IMR-90 (cell line): ENCODE results near the gene CAMP. TPM values are rescaled to one million over a fixed set of nuclear protein-coding genes. Genes with fewer than 3 reads are reported as not detected.

ENCODE experiments used
- ATAC-seq: fragments of 200-7000 bp; cut with Tn5 transposase; 2 replicates; pipeline ENCODE4 v1.9.1; 2020; ENCODE audit warnings: low read depth, mild to moderate bottlenecking, moderate library complexity
- BruUV-seq: library from RNA; stranded (reverse); fragments of 400-500 nt; replicated peaks from 2 replicates; lab custom pipeline; 2021; lab: Mats Ljungman, UMichigan
- CTCF ChIA-PET: fragments of 300-600 bp; formaldehyde crosslinking; extraction: SDS; loops from one replicate; lab custom pipeline; 2021; ENCODE audit warnings: antibody characterized with exemption; lab: Yijun Ruan, JAX
- POLR2A ChIA-PET: fragments of 300-600 bp; sonication (Branson Sonifier 250); formaldehyde crosslinking; loops from one replicate; lab custom pipeline; 2022; ENCODE audit warnings: antibody characterized with exemption; ENCODE audit not compliant: unreplicated experiment; lab: Charles Lee
- DNase-seq: peaks from one replicate; pipeline ENCODE4 v3.0.0; 2013
- H2AFZ ChIP-seq: replicated peaks from 2 replicates; pipeline ENCODE3; 2013; ENCODE audit warnings: low read length, mild to moderate bottlenecking; ENCODE audit not compliant: poor library complexity
- H2AK5ac ChIP-seq: 2 replicates; pipeline ENCODE4 v1.6.1; 2013; ENCODE audit warnings: low read depth, low read length, inconsistent platforms
- H2AK9ac ChIP-seq: replicated peaks from 2 replicates; pipeline ENCODE3; 2013; ENCODE audit warnings: mild to moderate bottlenecking, low read depth, low read length, moderate library complexity; ENCODE audit not compliant: poor library complexity
- H2BK120ac ChIP-seq: 2 replicates; pipeline ENCODE4 v1.6.1; 2013; ENCODE audit warnings: low read depth, low read length, inconsistent platforms
- H2BK15ac ChIP-seq: 3 replicates; pipeline ENCODE4 v1.6.1; 2013; ENCODE audit warnings: low read depth, low read length, inconsistent platforms
- H2BK20ac ChIP-seq: 2 replicates; pipeline ENCODE4 v1.6.1; 2013; ENCODE audit warnings: low read depth, mild to moderate bottlenecking, inconsistent platforms, low read length, moderate library complexity
- H2BK5ac ChIP-seq: 2 replicates; pipeline ENCODE4 v1.6.1; 2013; ENCODE audit warnings: mild to moderate bottlenecking, low read depth, low read length, inconsistent platforms; ENCODE audit not compliant: poor library complexity, severe bottlenecking
- H3K14ac ChIP-seq: replicated peaks from 2 replicates; pipeline ENCODE4 v1.6.1; 2013; ENCODE audit warnings: low read depth, low read length, inconsistent platforms
- H3K18ac ChIP-seq: 2 replicates; pipeline ENCODE4 v1.6.1; 2013; ENCODE audit warnings: low read depth, low read length, control low read depth
- H3K23ac ChIP-seq: 2 replicates; pipeline ENCODE4 v1.6.1; 2013; ENCODE audit warnings: low read depth, low read length, inconsistent platforms
- H3K27ac ChIP-seq: 2 replicates; pipeline ENCODE4 v1.5.1; 2013; ENCODE audit warnings: mild to moderate bottlenecking, control low read depth, low read length; ENCODE audit not compliant: insufficient read depth
- H3K27me3 ChIP-seq: 2 replicates; pipeline ENCODE4 v1.6.1; 2013; ENCODE audit warnings: low read length; ENCODE audit not compliant: control insufficient read depth, insufficient read depth
- H3K36me3 ChIP-seq: 2 replicates; pipeline ENCODE4 v1.6.1; 2013; ENCODE audit warnings: low read length, mixed read lengths; ENCODE audit not compliant: control insufficient read depth, insufficient read depth
- H3K4ac ChIP-seq: 2 replicates; pipeline ENCODE4 v1.6.1; 2013; ENCODE audit warnings: low read depth, low read length, inconsistent platforms
- H3K4me1 ChIP-seq: 2 replicates; pipeline ENCODE4 v1.6.1; 2013; ENCODE audit warnings: low read length, mixed read lengths; ENCODE audit not compliant: control insufficient read depth, insufficient read depth
- H3K4me2 ChIP-seq: 2 replicates; pipeline ENCODE4 v1.6.1; 2013; ENCODE audit warnings: low read depth, mild to moderate bottlenecking, control low read depth, low read length, moderate library complexity
- H3K4me3 ChIP-seq: 2 replicates; pipeline ENCODE4 v1.5.1; 2013; ENCODE audit warnings: low read depth, mild to moderate bottlenecking, control low read depth, low read length, moderate library complexity; ENCODE audit not compliant: insufficient read depth
- H3K56ac ChIP-seq: 2 replicates; pipeline ENCODE4 v1.6.1; 2013; ENCODE audit warnings: low read length, inconsistent platforms; ENCODE audit not compliant: insufficient read depth; ENCODE audit errors: extremely low read depth
- H3K79me1 ChIP-seq, 2 experiments: 2 replicates each; pipeline ENCODE4 v1.6.1; 2013; ENCODE audit warnings: low read length in 2 of 2, inconsistent platforms in 1 of 2, low read depth in 1 of 2
- H3K9ac ChIP-seq: 2 replicates; pipeline ENCODE4 v1.6.1; 2013; ENCODE audit warnings: low read depth, low read length, control low read depth
- H3K9me1 ChIP-seq: 2 replicates; pipeline ENCODE4 v1.6.1; 2013; ENCODE audit warnings: low read length, inconsistent platforms; ENCODE audit not compliant: insufficient read depth
- H3K9me3 ChIP-seq: 2 replicates; pipeline ENCODE4 v1.6.1; 2013; ENCODE audit warnings: low read length; ENCODE audit not compliant: control insufficient read depth, insufficient read depth
- H4K20me1 ChIP-seq: 2 replicates; pipeline ENCODE4 v1.6.1; 2013; ENCODE audit warnings: low read length, inconsistent platforms; ENCODE audit not compliant: insufficient read depth
- H4K5ac ChIP-seq: 2 replicates; pipeline ENCODE4 v1.6.1; 2013; ENCODE audit warnings: mild to moderate bottlenecking, low read depth, low read length, control low read depth
- H4K8ac ChIP-seq, 2 experiments: 2 replicates each; pipeline ENCODE4 v1.6.1; 2013; ENCODE audit warnings: low read depth in 2 of 2, low read length in 2 of 2, control low read depth in 1 of 2, inconsistent platforms in 1 of 2
- H4K91ac ChIP-seq: 2 replicates; pipeline ENCODE4 v1.6.1; 2013; ENCODE audit warnings: low read depth, low read length, inconsistent platforms; ENCODE audit not compliant: insufficient read depth
- CEBPB ChIP-seq: IDR thresholded peaks from 2 replicates; pipeline ENCODE4 v1.6.1; 2012; ENCODE audit warnings: low read depth, low read length, improper control_type of control experiment
- CHD1 ChIP-seq: IDR thresholded peaks from 2 replicates; pipeline ENCODE4 v1.6.1; 2012; ENCODE audit warnings: low read depth, low read length, improper control_type of control experiment
- MAFK ChIP-seq: IDR thresholded peaks from 2 replicates; pipeline ENCODE4 v1.6.1; 2012; ENCODE audit warnings: low read depth, low read length, improper control_type of control experiment
- NFE2L2 ChIP-seq: fragments of 150-350 bp; IDR thresholded peaks from 2 replicates; pipeline ENCODE4 v1.6.1; 2016; ENCODE audit warnings: low read depth, mild to moderate bottlenecking, low read length
- RAD21 ChIP-seq: IDR thresholded peaks from 2 replicates; pipeline ENCODE4 v1.6.1; 2012; ENCODE audit warnings: low read length, improper control_type of control experiment
- WGBS, 2 experiments: methylation state at CpG; one replicate each; pipeline versions ENCODE4 v1.1.5 to v1.1.7; 2013; ENCODE audit warnings: missing lambda C conversion rate in 2 of 2; ENCODE audit not compliant: insufficient read length in 1 of 2; ENCODE audit errors: extremely low coverage in 2 of 2; 5-methylcytosine and 5-hydroxymethylcytosine counted together
- dilution Hi-C: fragments of 300-500 bp; cut with HindIII; formaldehyde crosslinking; loops from one replicate; pipeline ENCODE4 v1.14.3; 2018; ENCODE audit warnings: low sequenced_read_pairs; ENCODE audit not compliant: unreplicated experiment
- in situ Hi-C: fragments of 300-500 bp; cut with MboI; formaldehyde crosslinking; loops from 3 replicates; pipeline ENCODE4 v1.14.3; 2019; ENCODE audit warnings: low sequenced_read_pairs, inconsistent platforms, mixed read lengths
- intact Hi-C: fragments of 100-400 bp; cut with micrococcal nuclease; formaldehyde crosslinking; loops from 2 replicates; pipeline ENCODE4 v1.10.0; 2022
- polyA plus RNA-seq, 3 experiments: library from polyadenylated mRNA; depleted of rRNA; stranded (reverse); fragments of >200 nt; gene quantifications; 2 replicates each; pipeline ENCODE4 v1.2.3, GENCODE V29; 2012; ENCODE audit warnings: low replicate concordance in 1 of 3
- total RNA-seq: library from RNA; depleted of rRNA; stranded (reverse); fragments of >200 nt; gene quantifications from 2 replicates; pipeline ENCODE4 v1.2.3, GENCODE V29; 2012

CAMP gene
- total and polyA plus RNA-seq, 2 of the 4 experiments (the other 2 are of a cell fraction): not detected

DNA sequence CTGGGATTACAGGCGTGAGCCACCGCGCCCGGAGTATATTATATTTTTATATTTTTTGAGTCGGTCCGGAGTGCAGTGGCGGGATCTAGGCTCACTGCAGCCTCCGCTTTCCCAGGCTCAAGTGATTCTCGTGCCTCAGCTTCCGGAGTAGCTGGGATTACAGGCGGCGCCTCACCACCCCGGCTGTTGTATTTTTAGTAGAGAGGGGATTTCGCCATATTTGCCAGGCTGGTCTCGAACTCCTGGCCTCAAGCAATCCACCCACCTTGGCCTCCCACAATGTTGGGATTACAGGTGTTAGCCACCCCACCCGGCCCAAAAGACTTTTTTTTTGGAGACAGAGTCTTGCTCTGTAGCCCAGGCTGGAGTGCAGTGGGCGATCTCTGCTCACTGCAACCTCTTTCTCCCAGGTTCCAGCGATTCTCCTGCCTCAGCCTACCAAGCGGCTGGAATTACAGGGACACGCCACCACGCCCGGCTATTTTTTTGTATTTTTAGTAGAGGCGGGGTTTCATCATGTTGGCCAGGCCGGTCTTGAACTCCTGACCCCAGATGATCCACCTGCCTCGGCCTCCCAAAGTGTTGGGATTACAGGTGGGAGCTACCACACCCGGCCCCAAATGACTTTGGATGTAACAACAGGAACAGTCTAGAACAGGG is 18.6 kb downstream of the CAMP start:
- dilution Hi-C loops (no loop called here), in situ Hi-C loops (no loop called here), intact Hi-C loops (no loop called here)
- no peak overlapping the region; a peak in 1 of 4 replicates for H4K8ac ChIP-seq
- H2BK5ac ChIP-seq: no peak overlapping the region
- TF ChIP-seq CEBPB (0 out of 2 replicates have a peak, but pooled peaks have one; percentile 0), CHD1 (no peak), RAD21 (no peak), NFE2L2 (no peak), MAFK (no peak)
- BruUV-seq: no TSS peak
- peak overlapping the region; percentile 84 for H3K4me3 ChIP-seq
- H3K23ac ChIP-seq: no peak overlapping the region; the same call in 1 of the 2 replicates
- no peak overlapping the region for H4K91ac ChIP-seq
- no peak overlapping the region for H3K27ac ChIP-seq
- H3K79me1 ChIP-seq: peaks cover 0 to 7% of the 10 kb centered on the region in 2 experiments; a peak in 2 of 4 replicates
- H3K4me1 ChIP-seq: no peaks in the 10 kb centered on the region
- no peak overlapping the region for H3K18ac ChIP-seq
- DNase-seq (no peak), ATAC-seq (peak; percentile 5)
- peak overlapping the region; percentile 63 for H2AFZ ChIP-seq
- POLR2A ChIA-PET: no interaction called here
- H3K9me3 ChIP-seq: no peaks in the 10 kb centered on the region
- 19% methylated on average over 7 of the region's 26 CpGs; no CpG with 5 or more reads in 1 of the 2 experiments for WGBS, 2 experiments
- CTCF ChIA-PET: interaction anchor here (0.6 kb wide), 1 partner anchor 937 kb away, joined by 4 read pairs; no protein-coding TSS in a partner anchor
- 0 out of 2 replicates have a peak overlapping the region, but pooled peaks have one; percentile 39 for H3K56ac ChIP-seq
- peak overlapping the region; percentile 89; the same call in 1 of the 2 replicates for H3K4me2 ChIP-seq
- no peak overlapping the region for H3K14ac ChIP-seq
- H3K36me3 ChIP-seq: no peaks in the 10 kb centered on the region; the same call in 1 of the 2 replicates
- H3K9ac ChIP-seq: no peak overlapping the region
- no peaks in the 10 kb centered on the region for H3K27me3 ChIP-seq
- H3K4ac ChIP-seq: no peak overlapping the region
- H2BK120ac ChIP-seq: no peak overlapping the region
- no peak overlapping the region for H4K5ac ChIP-seq
- no peaks in the 10 kb centered on the region for H4K20me1 ChIP-seq
- no peak overlapping the region for H2AK9ac ChIP-seq
- no peak overlapping the region for H2AK5ac ChIP-seq
- H2BK20ac ChIP-seq: no peak overlapping the region
- no peaks in the 10 kb centered on the region for H3K9me1 ChIP-seq
- H2BK15ac ChIP-seq: no peak overlapping the region
